Measurements from ENCODE around the gene TMEM127.
"Not testable (repeated sequence)": the region's sequence is repeated elsewhere in the genome, so short reads cannot be mapped to it uniquely, and the experiment has no call there.

The TMEM127 gene

DNA sequence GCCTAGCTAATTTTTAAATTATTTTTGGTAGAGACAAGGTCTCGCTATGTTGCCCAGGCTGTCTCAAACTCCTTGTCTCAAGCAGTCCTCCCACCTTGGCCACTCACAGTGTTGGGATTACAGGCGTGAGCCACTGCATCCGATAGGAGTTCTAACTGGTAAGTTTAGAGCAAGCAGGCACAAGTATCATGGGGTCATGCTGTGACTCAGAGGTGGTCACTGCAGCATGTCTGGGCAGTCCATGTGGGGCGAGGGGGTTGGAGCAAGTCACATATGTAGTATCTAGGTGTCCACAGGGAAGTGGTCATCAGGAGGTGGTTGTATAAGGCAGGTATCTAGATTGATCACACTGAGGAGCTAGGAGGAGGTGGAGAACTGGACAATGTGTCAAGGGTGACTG, 34.5 kb downstream of the TMEM127 start:
- H3K27ac ChIP-seq, result no peak overlapping the region
- TF ChIP-seq ZFX (IDR thresholded peaks at IDR 0.05; ENCODE audit: borderline replicate concordance), result no peak
- TF ChIP-seq, protein P1, sequence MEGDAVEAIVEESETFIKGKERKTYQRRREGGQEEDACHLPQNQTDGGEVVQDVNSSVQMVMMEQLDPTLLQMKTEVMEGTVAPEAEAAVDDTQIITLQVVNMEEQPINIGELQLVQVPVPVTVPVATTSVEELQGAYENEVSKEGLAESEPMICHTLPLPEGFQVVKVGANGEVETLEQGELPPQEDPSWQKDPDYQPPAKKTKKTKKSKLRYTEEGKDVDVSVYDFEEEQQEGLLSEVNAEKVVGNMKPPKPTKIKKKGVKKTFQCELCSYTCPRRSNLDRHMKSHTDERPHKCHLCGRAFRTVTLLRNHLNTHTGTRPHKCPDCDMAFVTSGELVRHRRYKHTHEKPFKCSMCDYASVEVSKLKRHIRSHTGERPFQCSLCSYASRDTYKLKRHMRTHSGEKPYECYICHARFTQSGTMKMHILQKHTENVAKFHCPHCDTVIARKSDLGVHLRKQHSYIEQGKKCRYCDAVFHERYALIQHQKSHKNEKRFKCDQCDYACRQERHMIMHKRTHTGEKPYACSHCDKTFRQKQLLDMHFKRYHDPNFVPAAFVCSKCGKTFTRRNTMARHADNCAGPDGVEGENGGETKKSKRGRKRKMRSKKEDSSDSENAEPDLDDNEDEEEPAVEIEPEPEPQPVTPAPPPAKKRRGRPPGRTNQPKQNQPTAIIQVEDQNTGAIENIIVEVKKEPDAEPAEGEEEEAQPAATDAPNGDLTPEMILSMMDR (IDR thresholded peaks at IDR 0.05), result no peak

DNA sequence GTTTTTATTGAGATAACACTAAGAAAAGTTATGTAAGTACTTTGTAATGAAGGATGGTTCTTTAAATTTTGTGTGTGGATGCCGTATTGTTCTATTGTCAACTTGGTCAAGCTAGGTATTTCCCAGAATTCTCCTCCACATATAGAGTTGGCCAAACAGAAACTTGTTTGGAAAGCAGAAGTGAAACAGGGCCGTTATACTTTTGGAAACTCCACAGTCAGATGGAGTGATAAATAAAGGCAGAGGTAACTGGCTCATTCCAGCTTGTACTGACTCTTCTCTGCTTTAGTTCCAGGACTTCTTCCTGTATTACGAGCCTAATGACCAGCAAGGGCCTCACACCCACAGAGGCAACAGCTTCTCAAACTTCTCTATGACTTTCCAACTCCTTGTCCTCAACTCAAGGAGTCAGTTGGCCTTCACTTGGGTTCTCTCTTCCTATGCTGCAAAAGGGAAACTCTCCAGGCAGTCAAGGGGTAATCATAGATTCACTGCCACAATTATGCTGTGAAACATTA, 40.7 kb downstream of the TMEM127 start:
- H3K27ac ChIP-seq, result no peak overlapping the region
- no peak for TF ChIP-seq ZFX (IDR thresholded peaks at IDR 0.05; ENCODE audit: borderline replicate concordance)
- TF ChIP-seq, protein P1 (IDR thresholded peaks at IDR 0.05), result no peak

DNA sequence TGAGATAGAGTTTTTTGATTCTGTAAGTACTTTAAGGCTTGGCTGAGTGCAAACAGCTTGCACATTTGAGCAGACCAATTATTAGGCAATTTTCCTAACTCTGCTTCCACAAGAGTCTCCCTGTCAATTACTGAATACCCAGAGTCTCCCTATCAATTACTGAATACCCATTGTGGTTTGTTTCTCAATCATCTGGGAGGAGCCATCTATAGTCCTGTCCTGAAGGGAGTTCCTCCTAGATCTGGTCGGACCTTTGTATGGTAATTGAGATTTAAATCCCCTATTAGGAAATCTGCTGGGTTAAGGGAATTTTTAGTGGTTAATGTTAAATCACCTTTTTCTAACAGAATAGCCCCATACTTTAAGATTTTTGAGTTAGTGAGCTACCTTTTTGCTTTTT, 44.7 kb downstream of the TMEM127 start:
- H3K27ac ChIP-seq, result not testable (repeated sequence)

DNA sequence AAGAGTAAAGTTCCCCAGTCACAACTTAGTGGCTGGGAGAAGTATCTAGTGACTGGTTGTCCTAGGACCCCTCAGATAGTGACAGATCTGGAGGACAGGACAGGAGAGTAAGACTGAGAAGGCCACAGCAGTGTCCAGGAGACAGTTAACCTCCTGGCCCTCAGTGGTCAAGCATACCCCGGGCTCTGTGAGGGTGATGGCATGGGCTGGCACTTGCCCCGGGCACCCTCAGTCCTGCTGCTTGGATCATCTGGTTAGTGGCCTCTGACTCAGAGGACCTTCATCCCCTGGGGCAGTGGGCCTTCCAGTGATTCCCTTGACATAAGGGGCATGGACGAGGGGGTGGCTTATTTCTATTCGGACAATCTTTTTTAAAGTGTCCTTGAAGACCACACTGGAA, 45.8 kb downstream of the TMEM127 start:
- not testable (repeated sequence) for H3K27ac ChIP-seq

DNA sequence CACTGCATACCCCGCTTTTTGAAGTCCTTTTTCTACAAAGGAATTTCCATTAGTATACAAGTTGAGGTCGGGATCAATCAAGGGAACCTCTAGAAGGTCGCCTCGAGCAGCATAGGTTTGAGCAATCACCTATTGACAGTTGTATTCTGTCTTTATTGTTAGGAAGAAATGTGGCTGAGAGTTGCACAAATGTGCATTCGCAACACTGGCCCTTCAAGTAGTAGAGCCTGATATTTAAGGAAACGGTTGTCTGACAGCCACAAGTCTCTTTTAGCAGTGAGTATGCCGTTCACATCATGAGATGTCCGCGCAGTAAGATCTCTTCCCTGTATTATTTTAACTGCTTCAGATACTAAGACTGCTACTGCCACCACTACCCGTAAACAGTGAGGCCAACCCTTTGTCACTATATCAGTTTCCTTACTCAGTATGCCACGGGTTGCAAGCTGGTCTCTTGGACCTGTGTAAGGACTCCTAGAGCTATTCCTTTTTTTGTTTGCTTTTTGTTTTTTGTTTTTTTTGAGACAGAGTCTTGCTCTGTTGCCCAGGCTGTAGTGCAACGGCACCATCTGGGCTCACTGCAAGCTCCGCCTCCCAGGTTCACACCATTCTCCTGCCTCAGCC, 47.2 kb downstream of the TMEM127 start:
- TF ChIP-seq ZFX (IDR thresholded peaks at IDR 0.05; ENCODE audit: borderline replicate concordance), result no peak
- TF ChIP-seq, protein P1 (IDR thresholded peaks at IDR 0.05), result no peak

DNA sequence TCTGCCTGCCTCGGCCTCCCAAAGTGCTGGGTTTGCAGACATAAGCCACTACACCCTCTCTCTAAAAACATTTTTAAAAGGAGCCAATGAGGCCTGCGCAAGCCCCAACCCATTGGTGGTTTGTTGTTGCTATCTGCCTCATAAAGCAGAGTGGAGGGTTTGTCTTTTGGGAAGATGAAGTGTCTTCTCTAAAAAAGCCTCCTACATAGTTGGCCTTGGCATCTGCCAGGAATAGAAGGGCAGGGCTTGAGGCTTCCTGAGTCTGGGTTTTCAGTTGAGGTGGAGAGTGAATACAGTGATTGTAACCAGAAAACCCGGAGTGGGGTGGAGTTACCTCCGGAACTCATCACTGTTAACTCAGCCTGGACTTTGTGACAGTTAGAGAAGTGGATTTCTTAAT, 51.2 kb downstream of the TMEM127 start:
- TF ChIP-seq, protein P1 (IDR thresholded peaks at IDR 0.05), result no peak
- TF ChIP-seq ZFX (IDR thresholded peaks at IDR 0.05; ENCODE audit: borderline replicate concordance), result no peak
- no peak overlapping the region for H3K27ac ChIP-seq

More for the DNA sequence above, 47.2 kb downstream of the TMEM127 start:
- no peak overlapping the region for H3K27ac ChIP-seq

DNA sequence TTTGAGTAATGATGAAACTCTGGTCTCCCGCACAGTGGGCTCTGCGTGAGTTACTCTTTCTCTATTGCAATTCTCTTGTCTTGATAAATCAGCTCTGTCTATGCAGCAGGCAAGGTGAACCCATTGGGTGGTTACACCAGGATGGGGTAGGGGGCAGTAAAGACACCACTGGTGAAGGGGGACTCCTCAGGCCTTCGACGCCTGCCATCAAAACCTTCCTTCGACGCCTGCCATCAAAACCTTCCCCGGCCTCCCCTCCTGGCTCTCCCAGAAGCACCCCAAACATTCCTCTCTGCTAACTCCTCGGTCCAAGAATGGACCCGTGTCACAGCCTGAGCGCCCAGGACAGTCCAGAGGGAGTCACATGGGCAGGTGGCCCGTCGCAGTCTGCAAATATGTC, 52.4 kb downstream of the TMEM127 start:
- TF ChIP-seq, protein P1 (IDR thresholded peaks at IDR 0.05), result no peak
- H3K27ac ChIP-seq, result no peak overlapping the region

DNA sequence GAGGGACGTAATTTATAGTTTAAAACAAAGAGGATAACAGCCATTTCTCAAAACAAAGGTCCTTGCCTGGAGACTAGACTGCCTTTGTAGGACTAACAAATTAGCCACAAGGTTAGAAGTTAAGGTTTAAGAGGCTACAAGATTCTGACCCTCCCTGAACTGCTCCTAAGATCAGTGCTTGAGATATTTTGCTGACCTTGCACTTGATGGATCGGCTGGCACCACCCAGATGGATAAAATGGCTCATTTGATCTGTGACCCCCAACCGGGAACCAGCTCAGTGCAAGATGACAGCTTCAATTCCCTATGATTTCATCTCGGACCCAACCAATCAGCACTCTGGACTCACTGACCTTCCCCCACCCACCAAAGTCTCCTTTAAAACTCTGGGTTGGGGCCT, 53.5 kb downstream of the TMEM127 start:
- no peak overlapping the region for H3K27ac ChIP-seq
- TF ChIP-seq ZFX (IDR thresholded peaks at IDR 0.05; ENCODE audit: borderline replicate concordance), result no peak
- TF ChIP-seq, protein P1 (IDR thresholded peaks at IDR 0.05), result no peak

Measured in 22Rv1 (cell line).